HL-60 (cell line): ENCODE measurements around the gene CNIH2.

ENCODE experiments used
- DNase-seq, 2 experiments: peaks; one replicate each; pipeline ENCODE4 v3.0.0-alpha.2; 2010 to 2020; ENCODE audit warnings: low read depth in 1 of 2, low spot score in 1 of 2
- H3K27ac ChIP-seq: fragments of 250-450 bp; sonication (Bioruptor Pico); replicated peaks from 2 replicates; pipeline ENCODE4 v1.5.1; 2020; ENCODE audit warnings: mild to moderate bottlenecking, moderate library complexity
- H3K27me3 ChIP-seq: fragments of 250-450 bp; sonication (Bioruptor Pico); 2 replicates; pipeline ENCODE4 v1.5.1; 2021; ENCODE audit warnings: mild to moderate bottlenecking, moderate library complexity; ENCODE audit not compliant: insufficient read depth, poor library complexity, severe bottlenecking
- H3K4me3 ChIP-seq: replicated peaks from 2 replicates; pipeline ENCODE4 v1.5.1; 2011; ENCODE audit warnings: mild to moderate bottlenecking, control low read depth, low read length; ENCODE audit not compliant: insufficient read depth
- CTCF ChIP-seq: IDR thresholded peaks from one replicate; pipeline ENCODE4 v1.5.1; 2011; ENCODE audit warnings: low read length, control low read depth, inconsistent platforms; ENCODE audit not compliant: insufficient read depth
- GABPA ChIP-seq: IDR thresholded peaks from 2 replicates; pipeline ENCODE4 v1.6.1; 2012; ENCODE audit warnings: low read depth
- POLR2AphosphoS5 ChIP-seq: IDR thresholded peaks from 2 replicates; pipeline ENCODE4 v1.6.1; 2012; ENCODE audit warnings: low read depth
- REST ChIP-seq: IDR thresholded peaks from 2 replicates; pipeline ENCODE4 v1.6.1; 2012; ENCODE audit warnings: low read depth; ENCODE audit not compliant: insufficient replicate concordance
- SPI1 ChIP-seq: IDR thresholded peaks from 2 replicates; pipeline ENCODE4 v1.6.1; 2012; ENCODE audit warnings: low read depth, mild to moderate bottlenecking, borderline replicate concordance

Gene CNIH2

GRCh38 chr11:66271816-66272215, 6.2 kb upstream of the CNIH2 start:
- Histone ChIP-seq H3K27ac (no peak overlapping the region), H3K27me3 (no peaks in the 10 kb centered on the region), H3K4me3 (no peak overlapping the region)
- TF ChIP-seq REST (no peak), GABPA (no peak), POLR2AphosphoS5 (no peak), SPI1 (no peak), CTCF (no peak)
- no peak for DNase-seq

GRCh38 chr11:66272596-66272995, 5.4 kb upstream of the CNIH2 start:
- no peak overlapping the region for H3K27ac ChIP-seq
- DNase-seq: no peak
- no peak for TF ChIP-seq CTCF
- TF ChIP-seq POLR2AphosphoS5: no peak
- no peak for TF ChIP-seq GABPA
- TF ChIP-seq REST: no peak
- no peak for TF ChIP-seq SPI1
- no peak overlapping the region for H3K4me3 ChIP-seq
- no peaks in the 10 kb centered on the region for H3K27me3 ChIP-seq

GRCh38 chr11:66274219-66274618, 3.8 kb upstream of the CNIH2 start:
- TF ChIP-seq GABPA (no peak), POLR2AphosphoS5 (no peak), CTCF (no peak)
- no peak overlapping the region for H3K4me3 ChIP-seq
- no peak overlapping the region for H3K27ac ChIP-seq
- H3K27me3 ChIP-seq: no peaks in the 10 kb centered on the region
- DNase-seq: no peak

- no peak overlapping the region for H3K27ac ChIP-seq
- DNase-seq: no peak
- TF ChIP-seq CTCF (no peak), POLR2AphosphoS5 (no peak), SPI1 (no peak), GABPA (no peak)
- H3K4me3 ChIP-seq: no peak overlapping the region
- H3K27me3 ChIP-seq: no peaks in the 10 kb centered on the region
These were observed 2.6 kb upstream of the CNIH2 start for GRCh38 chr11:66275396-66275795.
